ENCODE data around the gene SPART.

Gene SPART

DNA sequence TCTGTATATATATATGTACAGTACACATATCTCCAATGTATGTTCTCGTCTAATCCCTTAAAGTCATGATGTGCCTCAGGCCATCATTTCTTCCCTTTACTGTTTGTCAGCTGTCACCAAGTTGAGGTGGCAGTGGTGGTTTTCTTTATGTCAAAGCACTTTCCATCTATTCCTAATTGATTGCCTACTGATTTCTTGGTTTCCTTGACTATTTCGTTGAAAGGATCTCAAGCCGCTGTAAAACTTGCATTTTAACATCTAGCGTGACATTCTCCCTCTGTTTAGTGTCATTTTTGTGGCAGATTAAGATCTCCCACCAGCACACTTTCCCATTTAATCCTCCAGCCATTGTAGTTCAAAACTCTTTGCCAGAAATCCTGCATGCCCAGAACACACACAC, 25.0 kb upstream of the SPART start:
- TF ChIP-seq CTCF (IDR thresholded peaks at IDR 0.05; ENCODE audit: insufficient read depth, low read depth, low read length, missing control alignments): no peak
- no peak overlapping the region for H3K4me3 ChIP-seq (ENCODE audit: low read length)
- DNase-seq (ENCODE audit: low read depth): no peak

- TF ChIP-seq CTCF (IDR thresholded peaks at IDR 0.05; ENCODE audit: insufficient read depth, low read depth, low read length, missing control alignments): no peak
- no peak for DNase-seq (ENCODE audit: low read depth)
- H3K4me3 ChIP-seq (ENCODE audit: low read length): no peak overlapping the region
These were observed 23.9 kb upstream of the SPART start for GRCh38 chr13:36370108-36370429.

GRCh38 chr13:36369268-36370107, 23.3 kb upstream of the SPART start:
- no peak overlapping the region for H3K4me3 ChIP-seq (ENCODE audit: low read length)
- DNase-seq (ENCODE audit: low read depth): no peak
- no peak for TF ChIP-seq CTCF (IDR thresholded peaks at IDR 0.05; ENCODE audit: insufficient read depth, low read depth, low read length, missing control alignments)

DNA sequence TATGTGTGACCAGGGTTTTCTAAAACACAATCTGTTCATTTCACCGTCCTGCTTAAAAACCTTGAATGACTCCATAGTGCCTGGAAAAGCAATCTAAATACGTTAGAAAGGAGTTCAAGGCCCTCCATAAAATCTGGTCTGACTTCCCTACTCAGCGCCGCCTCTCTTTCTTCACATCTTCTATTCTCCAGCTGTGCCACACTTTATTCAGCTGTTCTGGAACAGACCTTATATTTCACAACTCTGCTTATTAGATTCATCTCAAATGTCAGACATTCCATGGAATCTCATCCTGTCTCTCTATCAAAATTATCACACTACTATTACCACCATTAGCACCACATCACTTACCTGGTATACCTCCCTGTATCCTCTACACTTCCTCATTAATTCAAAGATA, 19.8 kb upstream of the SPART start:
- DNase-seq (ENCODE audit: low read depth): no peak

GRCh38 chr13:36363366-36363863, 17.2 kb upstream of the SPART start:
- no peak for TF ChIP-seq CTCF (IDR thresholded peaks at IDR 0.05; ENCODE audit: insufficient read depth, low read depth, low read length, missing control alignments)
- no peak overlapping the region for H3K4me3 ChIP-seq (ENCODE audit: low read length)
- DNase-seq (ENCODE audit: low read depth): no peak

More for the DNA sequence above, 19.8 kb upstream of the SPART start:
- H3K4me3 ChIP-seq (ENCODE audit: low read length): no peak overlapping the region
- TF ChIP-seq CTCF (IDR thresholded peaks at IDR 0.05; ENCODE audit: insufficient read depth, low read depth, low read length, missing control alignments): no peak

- no peak for TF ChIP-seq CTCF (IDR thresholded peaks at IDR 0.05; ENCODE audit: insufficient read depth, low read depth, low read length, missing control alignments)
- DNase-seq (ENCODE audit: low read depth): no peak
- H3K4me3 ChIP-seq (ENCODE audit: low read length): no peak overlapping the region
These were observed 16.7 kb upstream of the SPART start for GRCh38 chr13:36362914-36363313.

- peak; percentile 91 for DNase-seq (ENCODE audit: low read depth)
- H3K4me3 ChIP-seq (ENCODE audit: low read length): no peak overlapping the region
- TF ChIP-seq CTCF (IDR thresholded peaks at IDR 0.05; ENCODE audit: insufficient read depth, low read depth, low read length, missing control alignments): no peak
These were observed 16.1 kb upstream of the SPART start for GRCh38 chr13:36362251-36362650.
